Upper lobe of left lung (tissue), 6 donors: ENCODE measurements around the gene EPHB1. TPM values are rescaled to one million over a fixed set of nuclear protein-coding genes. Genes with fewer than 3 reads are reported as not detected.
"Not testable (repeated sequence)": the region's sequence is repeated elsewhere in the genome, so short reads cannot be mapped to it uniquely, and the experiment has no call there.

ENCODE experiments used
- ATAC-seq, 2 donors: fragments of 200-7000 bp; cut with Tn5 transposase; one replicate each; pipeline ENCODE4 v1.9.1; 2022; ENCODE audit warnings: mild to moderate bottlenecking in 2 of 2, moderate library complexity in 2 of 2; ENCODE audit not compliant: low FRiP score in 2 of 2
- DNase-seq, 2 donors: peaks; one replicate each; pipeline ENCODE4 v3.0.0-alpha.2; 2019 to 2020
- H3K27ac ChIP-seq, 4 donors: fragments of 200-600 bp; sonication (generic); one replicate each; pipeline ENCODE4 v1.5.1; 2016 to 2019
- H3K27me3 ChIP-seq, 4 donors: fragments of 200-600 bp; sonication (generic); one replicate each; pipeline ENCODE4 v1.5.1; 2017 to 2019
- H3K36me3 ChIP-seq, 4 donors: fragments of 200-600 bp; sonication (generic); one replicate each; pipeline ENCODE4 v1.5.1; 2016 to 2019
- H3K4me1 ChIP-seq, 4 donors: fragments of 200-600 bp; sonication (generic); one replicate each; pipeline ENCODE4 v1.5.1; 2018 to 2019
- H3K4me3 ChIP-seq, 4 donors: fragments of 200-600 bp; sonication (generic); one replicate each; pipeline ENCODE4 v1.5.1; 2017 to 2019; ENCODE audit warnings: mild to moderate bottlenecking in 2 of 4, moderate library complexity in 1 of 4
- H3K9me3 ChIP-seq, 4 donors: fragments of 200-600 bp; sonication (generic); one replicate each; pipeline ENCODE4 v1.5.1; 2018 to 2019
- EP300 ChIP-seq, 4 donors: sonication (generic); formaldehyde crosslinking; IDR thresholded peaks; one replicate each; pipeline ENCODE4 v1.5.1; 2017; ENCODE audit warnings: antibody characterized with exemption in 4 of 4, control low read depth in 2 of 4
- POLR2A ChIP-seq, 4 donors: fragments of 450-650 bp; IDR thresholded peaks; one replicate each; pipeline ENCODE4 v1.5.1; 2016 to 2017; ENCODE audit warnings: antibody characterized with exemption in 4 of 4, mild to moderate bottlenecking in 2 of 4
- POLR2AphosphoS5 ChIP-seq, 2 donors: sonication (generic); formaldehyde crosslinking; IDR thresholded peaks; one replicate each; pipeline ENCODE4 v1.5.1; 2017; ENCODE audit warnings: antibody characterized with exemption in 2 of 2
- WGBS, 2 donors: methylation state at CpG; one replicate each; pipeline ENCODE4 v1.1.5; 2017 to 2018; 5-methylcytosine and 5-hydroxymethylcytosine counted together
- total RNA-seq, 6 donors: library from RNA; depleted of rRNA in 4 of 6; stranded (reverse); fragments of >200 nt in 4 of 6; gene quantifications; one replicate each; pipeline versions ENCODE4 v1.1.0 to v1.2.1, GENCODE V29; 2016 to 2021
- TF ChIP-seq, protein P1 (sequence below), 6 experiments: fragments of 450-650 bp in 4 of 6; fragments of 200-600 bp in 2 of 6; sonication (generic) in 2 of 6; IDR thresholded peaks; one replicate each; pipeline ENCODE4 v1.5.1; 2016 to 2019; ENCODE audit warnings: antibody characterized with exemption in 6 of 6
- donor health status: DM: no; HTN: no; CAD: no; lungs with moderate emphysema.
- donor health status: DM: no; HTN: yes; CAD: no; lungs with severe emphysema.

The EPHB1 gene
- total RNA-seq, 6 donors from 2014 or later: 1.3 to 14.6 (median 2.4) TPM; not detected in 1

DNA sequence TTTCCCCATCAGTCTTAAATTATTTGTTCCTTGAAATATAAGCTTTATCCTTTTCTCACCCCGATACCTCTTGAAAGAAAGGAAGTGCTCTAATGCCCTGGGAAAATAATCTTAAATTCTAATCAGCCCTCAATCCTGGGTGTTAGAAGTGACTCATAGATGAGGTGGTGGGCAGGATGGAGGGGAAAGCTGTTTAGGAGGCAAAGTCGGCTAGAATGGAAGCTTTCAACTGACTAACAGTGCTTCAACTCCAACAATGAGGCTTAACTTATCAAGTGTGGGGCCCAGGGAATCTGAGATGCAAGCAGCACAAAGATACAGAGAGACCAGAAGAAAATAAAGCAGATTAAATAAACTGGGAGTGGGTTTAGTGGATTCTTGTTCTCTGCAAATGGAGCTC is 175.8 kb downstream of the EPHB1 start:
- Histone ChIP-seq H3K4me3 (no peak overlapping the region), H3K27me3 (no peaks in the 10 kb centered on the region), H3K9me3 (no peaks in the 10 kb centered on the region), H3K36me3 (no peaks in the 10 kb centered on the region), H3K4me1 (no peaks in the 10 kb centered on the region), H3K27ac (no peak overlapping the region)
- no peak for DNase-seq
- TF ChIP-seq POLR2A (IDR thresholded peaks at IDR 0.05): no peak
- TF ChIP-seq, protein P1, sequence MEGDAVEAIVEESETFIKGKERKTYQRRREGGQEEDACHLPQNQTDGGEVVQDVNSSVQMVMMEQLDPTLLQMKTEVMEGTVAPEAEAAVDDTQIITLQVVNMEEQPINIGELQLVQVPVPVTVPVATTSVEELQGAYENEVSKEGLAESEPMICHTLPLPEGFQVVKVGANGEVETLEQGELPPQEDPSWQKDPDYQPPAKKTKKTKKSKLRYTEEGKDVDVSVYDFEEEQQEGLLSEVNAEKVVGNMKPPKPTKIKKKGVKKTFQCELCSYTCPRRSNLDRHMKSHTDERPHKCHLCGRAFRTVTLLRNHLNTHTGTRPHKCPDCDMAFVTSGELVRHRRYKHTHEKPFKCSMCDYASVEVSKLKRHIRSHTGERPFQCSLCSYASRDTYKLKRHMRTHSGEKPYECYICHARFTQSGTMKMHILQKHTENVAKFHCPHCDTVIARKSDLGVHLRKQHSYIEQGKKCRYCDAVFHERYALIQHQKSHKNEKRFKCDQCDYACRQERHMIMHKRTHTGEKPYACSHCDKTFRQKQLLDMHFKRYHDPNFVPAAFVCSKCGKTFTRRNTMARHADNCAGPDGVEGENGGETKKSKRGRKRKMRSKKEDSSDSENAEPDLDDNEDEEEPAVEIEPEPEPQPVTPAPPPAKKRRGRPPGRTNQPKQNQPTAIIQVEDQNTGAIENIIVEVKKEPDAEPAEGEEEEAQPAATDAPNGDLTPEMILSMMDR (IDR thresholded peaks at IDR 0.05): no peak
- TF ChIP-seq POLR2AphosphoS5 (IDR thresholded peaks at IDR 0.05): no peak
- TF ChIP-seq EP300 (IDR thresholded peaks at IDR 0.05): no peak
- ATAC-seq: no peak
- WGBS, 2 donors: 67 to 72% methylated on average over 2 of the region's 2 CpGs

GRCh38 chr3:134971306-134971705 is 176.2 kb downstream of the EPHB1 start:
- Histone ChIP-seq H3K36me3 (no peaks in the 10 kb centered on the region), H3K27me3 (no peaks in the 10 kb centered on the region), H3K27ac (no peak overlapping the region), H3K4me3 (no peak overlapping the region), H3K4me1 (no peaks in the 10 kb centered on the region), H3K9me3 (no peaks in the 10 kb centered on the region)
- no peak for DNase-seq
- no peak for ATAC-seq
- TF ChIP-seq EP300 (IDR thresholded peaks at IDR 0.05): no peak
- TF ChIP-seq POLR2AphosphoS5 (IDR thresholded peaks at IDR 0.05): no peak
- TF ChIP-seq, protein P1 (IDR thresholded peaks at IDR 0.05): no peak
- TF ChIP-seq POLR2A (IDR thresholded peaks at IDR 0.05): no peak
- WGBS, 2 donors: 49 to 76% methylated on average over 3 of the region's 3 CpGs

DNA sequence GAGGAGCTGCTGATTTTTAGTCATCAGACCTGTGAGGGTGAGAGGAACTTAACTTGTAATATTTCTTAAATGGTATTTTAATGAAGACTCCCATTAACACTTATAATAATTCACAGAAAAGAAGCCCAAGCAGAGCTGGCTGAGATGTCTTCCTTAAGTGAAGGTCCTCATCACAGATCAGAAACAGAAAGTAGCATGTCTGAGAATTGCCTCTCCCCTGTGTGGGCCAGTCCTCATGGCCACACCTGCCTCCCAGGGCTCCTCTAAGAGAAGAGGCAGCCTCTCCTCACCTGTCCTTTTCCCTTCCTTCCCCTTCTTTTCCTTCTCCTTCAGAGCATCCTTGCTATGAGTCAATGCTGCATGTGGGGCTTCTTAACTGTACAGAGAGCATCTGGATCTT is 176.8 kb downstream of the EPHB1 start:
- H3K27ac ChIP-seq, H3K9me3 ChIP-seq, H3K4me3 ChIP-seq, H3K27me3 ChIP-seq, ATAC-seq, H3K36me3 ChIP-seq, DNase-seq, H3K4me1 ChIP-seq: not testable (repeated sequence)

DNA sequence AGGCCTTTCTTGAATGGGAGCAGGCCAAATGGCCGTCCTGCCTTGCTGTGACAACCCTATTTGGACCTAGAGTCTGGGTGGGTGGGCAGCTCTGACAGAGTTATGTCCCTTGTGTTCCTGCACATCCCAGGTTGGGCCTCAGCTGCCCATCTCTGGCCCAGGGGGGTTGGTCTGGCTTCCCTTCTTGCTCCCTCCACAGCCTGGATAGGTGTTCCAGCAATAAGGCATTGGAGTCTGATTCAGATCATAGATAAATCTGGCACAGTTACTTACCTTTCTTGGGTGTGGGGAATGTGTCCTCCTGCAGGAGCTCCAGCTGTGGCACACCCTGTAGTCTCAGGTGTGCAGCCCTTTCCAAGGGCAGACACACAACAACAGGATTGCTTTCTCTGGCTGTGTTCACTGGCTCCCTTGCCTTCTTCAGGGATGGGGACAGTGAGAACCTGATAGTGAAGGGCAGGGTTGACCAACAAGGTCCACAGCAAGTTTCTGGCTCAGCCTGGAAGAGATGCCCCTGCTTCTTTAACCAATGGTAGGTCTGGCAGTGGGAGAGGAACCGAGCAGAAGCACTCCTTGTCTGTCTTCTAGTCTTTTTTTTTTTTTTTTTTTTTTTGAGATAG is 177.9 kb downstream of the EPHB1 start:
- Histone ChIP-seq H3K4me1 (no peaks in the 10 kb centered on the region), H3K4me3 (no peak overlapping the region), H3K27me3 (no peaks in the 10 kb centered on the region), H3K27ac (no peak overlapping the region), H3K36me3 (no peaks in the 10 kb centered on the region), H3K9me3 (no peaks in the 10 kb centered on the region)
- no peak for TF ChIP-seq POLR2A (IDR thresholded peaks at IDR 0.05)
- TF ChIP-seq EP300 (IDR thresholded peaks at IDR 0.05): no peak
- TF ChIP-seq, protein P1 (IDR thresholded peaks at IDR 0.05): no peak
- TF ChIP-seq POLR2AphosphoS5 (IDR thresholded peaks at IDR 0.05): no peak
- DNase-seq: no peak
- no peak for ATAC-seq
- WGBS, 2 donors: 48 to 76% methylated on average over 2 of the region's 2 CpGs

DNA sequence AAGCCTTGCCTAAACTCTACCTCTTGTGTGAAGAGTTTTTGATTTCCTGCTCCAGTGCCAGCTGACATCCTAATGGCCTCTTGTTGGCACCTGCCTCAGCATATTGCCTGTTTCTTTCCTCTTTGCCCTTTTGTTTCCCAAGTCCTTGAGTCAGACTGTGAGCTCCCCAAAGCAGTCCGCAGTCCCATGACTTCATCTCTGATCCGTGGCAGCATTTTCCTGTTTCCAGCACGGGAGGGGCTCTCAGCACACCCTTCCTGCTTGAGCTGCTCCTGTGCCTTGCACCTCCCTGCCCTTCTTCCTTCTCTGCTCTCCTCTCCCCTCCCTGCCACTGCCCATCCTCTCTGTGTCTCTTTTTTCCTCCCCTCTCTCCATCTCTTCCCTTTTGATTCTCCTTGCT is 179.6 kb downstream of the EPHB1 start:
- H3K9me3 ChIP-seq: no peaks in the 10 kb centered on the region
- DNase-seq: no peak
- ATAC-seq: no peak
- no peak overlapping the region for H3K27ac ChIP-seq
- H3K36me3 ChIP-seq: no peaks in the 10 kb centered on the region
- 12 to 26% methylated on average over 3 of the region's 3 CpGs for WGBS, 2 donors
- H3K4me1 ChIP-seq: no peaks in the 10 kb centered on the region
- no peaks in the 10 kb centered on the region for H3K27me3 ChIP-seq
- no peak for TF ChIP-seq POLR2AphosphoS5 (IDR thresholded peaks at IDR 0.05)
- no peak for TF ChIP-seq POLR2A (IDR thresholded peaks at IDR 0.05)
- TF ChIP-seq EP300 (IDR thresholded peaks at IDR 0.05): no peak
- TF ChIP-seq, protein P1 (IDR thresholded peaks at IDR 0.05): no peak
- H3K4me3 ChIP-seq: no peak overlapping the region
